Measurements from ENCODE around the gene GPR158. TPM values are rescaled to one million over a fixed set of nuclear protein-coding genes. Genes with fewer than 3 reads are reported as not detected.

The GPR158 gene
- total RNA-seq, 1 experiment from 2014 or later, result 0.24 TPM

GRCh38 chr10:25641595-25641994 is 466.8 kb downstream of the GPR158 start:
- Histone ChIP-seq H3K4me2 (ENCODE audit: insufficient read depth, insufficient read length, low read length) (no peak overlapping the region), H4K5ac (ENCODE audit: insufficient read length, low read depth, low read length) (no peak overlapping the region), H3K4ac (ENCODE audit: low read depth, low read length) (no peak overlapping the region), H2BK12ac (ENCODE audit: insufficient read length, low read depth, low read length) (no peak overlapping the region), H3K9me3 (ENCODE audit: control insufficient read depth, low read depth, low read length) (no peaks in the 10 kb centered on the region), H3K27ac (ENCODE audit: insufficient read length, low read depth, low read length) (no peak overlapping the region), H2AK5ac (ENCODE audit: insufficient read length, low read length) (no peak overlapping the region), H3K23ac (ENCODE audit: insufficient read length, low read depth, low read length) (no peak overlapping the region), H3K56ac (ENCODE audit: insufficient read length, low read depth, low read length) (no peak overlapping the region), H2BK15ac (ENCODE audit: low read depth, low read length) (no peak overlapping the region), H4K91ac (ENCODE audit: insufficient read length, low read depth, low read length) (no peak overlapping the region), H4K8ac (replicated peaks; ENCODE audit: insufficient read length, low read depth, low read length) (no peak overlapping the region), H3K79me1 (ENCODE audit: insufficient read depth, low read depth, low read length, poor library complexity, severe bottlenecking) (no peaks in the 10 kb centered on the region), H3K9ac (ENCODE audit: extremely low read depth, insufficient read length, low read length) (no peak overlapping the region), H3K79me2 (ENCODE audit: insufficient read depth, low read length) (no peaks in the 10 kb centered on the region), H3T11ph (ENCODE audit: low read length) (no peak overlapping the region), H3K18ac (ENCODE audit: insufficient read length, low read depth, low read length) (no peak overlapping the region), H2BK5ac (ENCODE audit: insufficient read length, low read length) (no peak overlapping the region), H3K23me2 (ENCODE audit: insufficient read length, low read depth, low read length, poor library complexity, severe bottlenecking) (no peaks in the 10 kb centered on the region), H2BK20ac (ENCODE audit: low read depth, low read length, poor library complexity, severe bottlenecking) (no peak overlapping the region), H3K27me3 (ENCODE audit: insufficient read depth, low read length) (no peaks in the 10 kb centered on the region), H3K4me1 (ENCODE audit: insufficient read depth, low read length) (no peaks in the 10 kb centered on the region), H2AFZ (ENCODE audit: low read length) (no peak overlapping the region), H3K14ac (ENCODE audit: insufficient read depth, low read length) (no peak overlapping the region), H4K20me1 (ENCODE audit: control insufficient read depth, insufficient read depth, insufficient read length) (no peaks in the 10 kb centered on the region), H2BK120ac (ENCODE audit: low read depth, low read length, poor library complexity, severe bottlenecking) (no peak overlapping the region)
- WGBS (ENCODE audit: extremely low coverage, insufficient read length, low lambda C conversion rate), result no CpG with 5 or more reads among the region's 1 CpG
- H3K9me3 Mint-ChIP-seq, result no peaks in the 10 kb centered on the region
- no peaks in the 10 kb centered on the region for H3K27me3 Mint-ChIP-seq (ENCODE audit: low read depth)
- no peak overlapping the region for H3K27ac Mint-ChIP-seq
- no peak for DNase-seq
- no peak for TF ChIP-seq CTCF (conservative IDR thresholded peaks at IDR 0.05)
- H3K4me3 Mint-ChIP-seq, result no peak overlapping the region
- H3K4me1 Mint-ChIP-seq, result no peaks in the 10 kb centered on the region
- H3K36me3 Mint-ChIP-seq (ENCODE audit: insufficient read depth in 1 of 3, low read depth in 3 of 3), result no peaks in the 10 kb centered on the region
